ENCODE measurements around the gene TTLL11. TPM values are rescaled to one million over a fixed set of nuclear protein-coding genes. Genes with fewer than 3 reads are reported as not detected.

The TTLL11 gene
- total RNA-seq, 1 donor from 2014 or later = 3.6 TPM

DNA sequence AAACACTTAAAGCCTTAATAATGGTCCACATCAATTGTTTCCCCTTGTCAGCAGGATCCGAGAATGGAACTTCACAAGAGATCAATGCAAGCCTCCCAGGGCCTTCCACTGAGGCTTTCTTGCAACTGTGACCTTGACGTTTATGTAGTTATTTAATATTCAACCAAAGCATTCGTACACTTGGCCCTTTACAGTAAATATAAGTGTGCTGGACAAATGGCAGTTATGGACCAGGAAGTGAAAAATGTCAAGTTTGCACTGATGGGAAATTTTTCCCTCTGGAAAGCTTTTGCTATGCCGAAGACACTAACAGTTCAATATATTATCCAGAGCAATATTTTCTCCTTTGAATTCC is 101.8 kb downstream of the TTLL11 start:
- Mint-ChIP-seq H3K36me3 (ENCODE audit: low read depth) (peaks cover 4% of the 10 kb centered on the region), H3K27me3 (no peaks in the 10 kb centered on the region), H3K4me3 (no peak overlapping the region), H3K27ac (no peak overlapping the region), H3K4me1 (peaks cover 5% of the 10 kb centered on the region), H3K9me3 (no peaks in the 10 kb centered on the region)
- intact Hi-C loops (cut with micrococcal nuclease) = loop anchor here (5.0 kb wide), 1 partner anchor 529 kb away; no protein-coding TSS in a partner anchor
- ATAC-seq (ENCODE audit: low read depth) (no peak), DNase-seq (no peak)
- TF ChIP-seq, protein P1, sequence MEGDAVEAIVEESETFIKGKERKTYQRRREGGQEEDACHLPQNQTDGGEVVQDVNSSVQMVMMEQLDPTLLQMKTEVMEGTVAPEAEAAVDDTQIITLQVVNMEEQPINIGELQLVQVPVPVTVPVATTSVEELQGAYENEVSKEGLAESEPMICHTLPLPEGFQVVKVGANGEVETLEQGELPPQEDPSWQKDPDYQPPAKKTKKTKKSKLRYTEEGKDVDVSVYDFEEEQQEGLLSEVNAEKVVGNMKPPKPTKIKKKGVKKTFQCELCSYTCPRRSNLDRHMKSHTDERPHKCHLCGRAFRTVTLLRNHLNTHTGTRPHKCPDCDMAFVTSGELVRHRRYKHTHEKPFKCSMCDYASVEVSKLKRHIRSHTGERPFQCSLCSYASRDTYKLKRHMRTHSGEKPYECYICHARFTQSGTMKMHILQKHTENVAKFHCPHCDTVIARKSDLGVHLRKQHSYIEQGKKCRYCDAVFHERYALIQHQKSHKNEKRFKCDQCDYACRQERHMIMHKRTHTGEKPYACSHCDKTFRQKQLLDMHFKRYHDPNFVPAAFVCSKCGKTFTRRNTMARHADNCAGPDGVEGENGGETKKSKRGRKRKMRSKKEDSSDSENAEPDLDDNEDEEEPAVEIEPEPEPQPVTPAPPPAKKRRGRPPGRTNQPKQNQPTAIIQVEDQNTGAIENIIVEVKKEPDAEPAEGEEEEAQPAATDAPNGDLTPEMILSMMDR (IDR thresholded peaks at IDR 0.05) = no peak
- ChIA-PET POLR2A (no interaction called here), CTCF (interaction anchor here (1.5 to 2.1 kb wide), 2 partner anchors 299 to 441 kb away, joined by 3 to 7 read pairs; no protein-coding TSS in a partner anchor)

DNA sequence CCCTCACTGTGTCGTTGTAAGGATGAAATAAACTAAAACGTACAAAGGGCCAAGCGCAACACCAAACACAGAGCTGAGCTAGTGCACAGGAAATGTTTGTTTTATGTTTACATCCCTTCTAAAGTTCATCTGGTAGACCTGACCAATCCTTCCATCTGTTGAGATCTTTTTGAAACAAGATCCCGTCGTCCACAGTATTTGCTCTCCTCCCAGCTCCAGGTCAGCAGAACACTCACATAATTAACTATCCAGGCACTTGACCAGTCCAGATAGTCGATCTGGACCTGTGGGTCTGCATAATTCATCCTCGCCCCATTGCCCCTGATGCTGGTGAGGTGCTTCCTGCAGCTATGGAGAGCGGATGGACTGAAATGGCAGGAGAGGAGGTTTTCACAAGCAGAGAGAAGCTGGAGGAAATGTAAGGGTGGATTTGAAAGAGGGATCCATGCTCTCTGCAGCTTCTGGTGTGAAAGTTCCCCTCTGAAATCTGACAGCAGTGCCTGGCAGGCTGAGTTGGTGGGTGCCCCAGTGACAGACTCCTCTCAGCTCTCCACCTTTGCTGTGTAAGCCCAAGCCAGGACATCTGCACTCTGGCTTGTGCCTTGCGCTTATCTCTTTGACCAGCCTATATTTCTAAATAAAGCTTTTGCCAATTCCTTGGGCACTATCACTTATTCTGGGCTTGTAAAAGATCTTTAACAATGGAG is 102.4 kb downstream of the TTLL11 start:
- Mint-ChIP-seq H3K9me3 (no peaks in the 10 kb centered on the region), H3K4me1 (peaks cover 5% of the 10 kb centered on the region), H3K27ac (no peak overlapping the region), H3K4me3 (no peak overlapping the region), H3K27me3 (no peaks in the 10 kb centered on the region), H3K36me3 (ENCODE audit: low read depth) (peaks cover 4% of the 10 kb centered on the region)
- intact Hi-C loops (cut with micrococcal nuclease) = loop anchor here (5.0 kb wide), 1 partner anchor 528 kb away; no protein-coding TSS in a partner anchor
- CTCF ChIA-PET = interaction anchor here (1.1 to 2.2 kb wide), 4 partner anchors 255 to 445 kb away, joined by 3 to 7 read pairs (median 4); no protein-coding TSS in a partner anchor
- TF ChIP-seq, protein P1 (IDR thresholded peaks at IDR 0.05) = no peak
- ATAC-seq (ENCODE audit: low read depth) (no peak), DNase-seq (no peak)
- POLR2A ChIA-PET = no interaction called here

DNA sequence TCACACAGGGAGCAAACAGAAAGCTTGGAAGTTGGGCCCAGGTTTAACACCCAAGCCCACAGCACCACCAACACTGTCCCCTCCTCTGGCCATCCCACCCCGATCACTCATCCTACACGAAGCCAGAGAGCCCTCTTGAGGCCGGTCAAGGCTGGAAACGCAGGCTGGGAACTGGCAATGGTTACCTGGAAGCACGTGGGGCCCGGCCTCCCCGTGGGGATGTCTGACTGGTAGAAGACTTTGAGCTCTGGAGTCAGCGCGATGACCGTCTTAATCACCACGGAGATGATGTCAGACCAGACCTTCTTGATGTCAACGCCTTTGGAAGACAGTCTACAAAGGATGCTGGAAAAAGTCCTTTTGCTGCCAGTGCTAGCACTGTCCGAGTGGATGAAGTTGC is 104.1 kb downstream of the TTLL11 start:
- no peaks in the 10 kb centered on the region for H3K27me3 Mint-ChIP-seq
- DNase-seq (no peak), ATAC-seq (ENCODE audit: low read depth) (no peak)
- ChIA-PET CTCF (interaction anchor here (2.2 kb wide), 1 partner anchor 443 kb away, joined by 5 read pairs; no protein-coding TSS in a partner anchor), POLR2A (no interaction called here)
- intact Hi-C loops (cut with micrococcal nuclease) = no loop called here
- no peaks in the 10 kb centered on the region for H3K9me3 Mint-ChIP-seq
- H3K27ac Mint-ChIP-seq = no peak overlapping the region
- peaks cover 5% of the 10 kb centered on the region for H3K4me1 Mint-ChIP-seq
- peaks cover 4% of the 10 kb centered on the region for H3K36me3 Mint-ChIP-seq (ENCODE audit: low read depth)
- TF ChIP-seq, protein P1 (IDR thresholded peaks at IDR 0.05) = no peak
- no peak overlapping the region for H3K4me3 Mint-ChIP-seq

DNA sequence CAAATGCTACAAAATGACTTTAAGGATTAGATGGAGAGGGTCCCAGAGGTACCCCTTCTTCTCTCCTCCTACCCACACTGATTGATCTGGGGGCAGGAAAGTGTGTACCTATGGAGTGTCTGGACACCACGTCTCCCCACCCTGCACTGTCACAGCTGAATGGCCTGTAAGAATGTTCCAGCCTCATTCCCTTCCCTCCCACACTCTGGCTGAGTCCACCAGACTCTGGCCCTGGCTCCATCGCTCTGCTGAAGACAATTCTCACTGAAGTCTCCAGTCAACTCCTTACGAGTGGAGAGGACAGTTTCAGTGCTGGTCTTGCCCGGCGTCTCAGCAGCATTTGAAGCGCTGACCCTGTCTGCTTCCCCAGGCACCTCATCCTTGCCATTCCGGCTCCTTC is 105.8 kb downstream of the TTLL11 start:
- ChIA-PET POLR2A (no interaction called here), CTCF (no interaction called here)
- Mint-ChIP-seq H3K27me3 (no peaks in the 10 kb centered on the region), H3K36me3 (ENCODE audit: low read depth) (peaks cover 4% of the 10 kb centered on the region), H3K9me3 (no peaks in the 10 kb centered on the region), H3K4me3 (no peak overlapping the region), H3K27ac (no peak overlapping the region), H3K4me1 (peaks cover 5% of the 10 kb centered on the region)
- TF ChIP-seq, protein P1 (IDR thresholded peaks at IDR 0.05) = no peak
- no peak for ATAC-seq (ENCODE audit: low read depth)
- DNase-seq = no peak
- intact Hi-C loops (cut with micrococcal nuclease) = no loop called here

DNA sequence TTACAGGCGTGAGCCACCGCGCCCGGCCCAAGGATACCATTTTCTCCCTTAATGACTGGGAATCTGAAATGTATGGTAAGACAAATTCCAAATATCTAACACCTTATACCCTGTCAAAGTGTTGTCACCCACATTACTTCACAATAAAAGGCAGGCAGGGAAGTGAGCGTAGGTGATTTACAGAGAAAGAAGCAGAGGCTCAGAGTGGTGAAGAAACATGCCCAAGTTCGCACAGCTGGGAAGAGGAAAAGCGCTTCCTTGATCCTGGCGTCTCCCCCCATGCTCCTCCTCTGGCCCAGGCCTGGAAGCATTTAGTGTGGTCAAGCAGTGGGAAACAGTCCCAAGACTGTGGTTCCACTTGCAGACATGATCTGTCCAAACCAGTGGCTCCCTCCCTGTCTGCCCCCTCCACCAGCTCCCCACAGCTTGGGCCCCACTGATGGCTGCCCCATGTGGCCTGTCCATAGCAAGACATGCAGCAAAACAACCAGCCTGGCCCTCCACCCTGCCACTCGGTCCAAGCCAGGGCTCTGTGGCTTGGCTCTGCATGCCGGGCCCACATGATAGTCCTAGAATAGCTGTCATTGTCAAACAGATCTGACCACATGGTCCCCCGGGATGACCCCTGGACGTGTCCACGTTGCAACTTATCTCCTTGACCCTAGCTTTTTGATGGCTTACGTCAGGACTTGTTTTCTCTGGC is 107.2 kb downstream of the TTLL11 start:
- POLR2A ChIA-PET = no interaction called here
- DNase-seq = no peak
- Mint-ChIP-seq H3K27me3 (no peaks in the 10 kb centered on the region), H3K4me1 (peaks cover 5% of the 10 kb centered on the region), H3K27ac (no peak overlapping the region), H3K9me3 (peaks cover 8% of the 10 kb centered on the region), H3K36me3 (ENCODE audit: low read depth) (peaks cover 6% of the 10 kb centered on the region), H3K4me3 (no peak overlapping the region)
- CTCF ChIA-PET = no interaction called here
- TF ChIP-seq, protein P1 (IDR thresholded peaks at IDR 0.05) = no peak
- ATAC-seq (ENCODE audit: low read depth) = no peak
- intact Hi-C loops (cut with micrococcal nuclease) = no loop called here

Data from activated B cell treated with CpG ODN at 0.5 μM for 24 hours (primary cell).